Mesenchymal stem cell (in vitro differentiated cells and primary cell): ENCODE measurements around the gene CCDC92.
"Not testable (repeated sequence)": the region's sequence is repeated elsewhere in the genome, so short reads cannot be mapped to it uniquely, and the experiment has no call there.

Experiments used
- DNase-seq: peaks from one replicate; pipeline ENCODE4 v3.0.0-alpha.2; 2013
- H2AFZ ChIP-seq: one replicate; pipeline ENCODE4 v1.6.1; 2013; ENCODE audit warnings: low read depth, mild to moderate bottlenecking, control low read depth, inconsistent platforms, low read length, moderate library complexity
- H2AK5ac ChIP-seq: 2 replicates; pipeline ENCODE4 v1.6.1; 2013; ENCODE audit warnings: low read length, moderate library complexity, mild to moderate bottlenecking, inconsistent platforms; ENCODE audit not compliant: severe bottlenecking
- H2BK120ac ChIP-seq: one replicate; pipeline ENCODE4 v1.6.1; 2013; ENCODE audit warnings: low read depth, mild to moderate bottlenecking, inconsistent platforms, low read length, moderate library complexity
- H2BK12ac ChIP-seq, 2 experiments: one replicate each; pipeline ENCODE4 v1.6.1; 2013; ENCODE audit warnings: inconsistent platforms in 2 of 2, low read length in 2 of 2, mild to moderate bottlenecking in 2 of 2, moderate library complexity in 2 of 2, control low read depth in 1 of 2
- H2BK15ac ChIP-seq: one replicate; pipeline ENCODE4 v1.6.1; 2013; ENCODE audit warnings: mild to moderate bottlenecking, low read depth, inconsistent platforms; ENCODE audit not compliant: poor library complexity, severe bottlenecking
- H2BK5ac ChIP-seq: 2 replicates; pipeline ENCODE4 v1.6.1; 2013; ENCODE audit warnings: low read depth, mild to moderate bottlenecking, low read length, control low read depth, inconsistent platforms; ENCODE audit not compliant: poor library complexity, severe bottlenecking
- H3K14ac ChIP-seq, 2 experiments: one replicate each; pipeline ENCODE4 v1.6.1; 2013; ENCODE audit warnings: inconsistent platforms in 2 of 2, low read length in 2 of 2, control low read depth in 1 of 2, mild to moderate bottlenecking in 1 of 2, moderate library complexity in 1 of 2
- H3K18ac ChIP-seq, 2 experiments: one replicate each; pipeline ENCODE4 v1.6.1; 2013; ENCODE audit warnings: inconsistent platforms in 2 of 2, low read length in 2 of 2, control low read depth in 1 of 2, low read depth in 1 of 2, mild to moderate bottlenecking in 1 of 2
- H3K23ac ChIP-seq, 2 experiments: one replicate each; pipeline ENCODE4 v1.6.1; 2013; ENCODE audit warnings: inconsistent platforms in 2 of 2, low read length in 2 of 2, mild to moderate bottlenecking in 2 of 2, moderate library complexity in 2 of 2, control low read depth in 1 of 2
- H3K27ac ChIP-seq: 2 replicates; pipeline ENCODE4 v1.5.1; 2013; ENCODE audit warnings: mild to moderate bottlenecking, moderate library complexity, low read length, control low read depth, inconsistent platforms; ENCODE audit not compliant: poor library complexity, severe bottlenecking
- H3K27me3 ChIP-seq, 2 experiments: 2 replicates each; pipeline versions ENCODE4 v1.6.1 to v1.7.0; 2013; ENCODE audit warnings: low read length in 2 of 2, mild to moderate bottlenecking in 2 of 2, moderate library complexity in 2 of 2, control low read depth in 1 of 2, inconsistent platforms in 1 of 2; ENCODE audit not compliant: control insufficient read depth in 1 of 2, insufficient read depth in 1 of 2
- H3K36me3 ChIP-seq, 2 experiments: 2 replicates each; pipeline versions ENCODE4 v1.6.1 to v1.7.0; 2013; ENCODE audit warnings: low read length in 2 of 2, control low read depth in 1 of 2, inconsistent platforms in 1 of 2, low read depth in 1 of 2, mild to moderate bottlenecking in 1 of 2; ENCODE audit not compliant: insufficient read depth in 2 of 2, control insufficient read depth in 1 of 2
- H3K4ac ChIP-seq, 2 experiments: one replicate each; pipeline ENCODE4 v1.6.1; 2013; ENCODE audit warnings: inconsistent platforms in 2 of 2, low read length in 2 of 2, mild to moderate bottlenecking in 2 of 2, moderate library complexity in 2 of 2, control low read depth in 1 of 2, low read depth in 1 of 2
- H3K4me1 ChIP-seq: 2 replicates; pipeline ENCODE4 v1.6.1; 2013; ENCODE audit warnings: low read depth, low read length, control low read depth; ENCODE audit not compliant: control insufficient read depth, insufficient read depth
- H3K4me2 ChIP-seq: 2 replicates; pipeline ENCODE4 v1.6.1; 2013; ENCODE audit warnings: low read length, mild to moderate bottlenecking, inconsistent platforms; ENCODE audit not compliant: poor library complexity, severe bottlenecking
- H3K4me3 ChIP-seq, 2 experiments: 2 replicates each; pipeline versions ENCODE4 v1.5.1 to v1.7.0; 2013; ENCODE audit warnings: low read length in 2 of 2, mild to moderate bottlenecking in 2 of 2, control low read depth in 1 of 2, low read depth in 1 of 2; ENCODE audit not compliant: insufficient read depth in 1 of 2
- H3K79me1 ChIP-seq: replicated peaks from 2 replicates; pipeline ENCODE4 v1.6.1; 2013; ENCODE audit warnings: mild to moderate bottlenecking, control low read depth, low read length, inconsistent platforms; ENCODE audit not compliant: poor library complexity, severe bottlenecking
- H3K9ac ChIP-seq: 2 replicates; pipeline ENCODE4 v1.7.0; 2013; ENCODE audit warnings: mild to moderate bottlenecking, low read length, moderate library complexity
- H3K9me3 ChIP-seq: 2 replicates; pipeline ENCODE4 v1.7.0; 2013; ENCODE audit warnings: mild to moderate bottlenecking, low read length; ENCODE audit not compliant: control insufficient read depth
- H4K8ac ChIP-seq: one replicate; pipeline ENCODE4 v1.6.1; 2013; ENCODE audit warnings: inconsistent platforms, mild to moderate bottlenecking, low read length, moderate library complexity
- H4K91ac ChIP-seq: one replicate; pipeline ENCODE4 v1.6.1; 2013; ENCODE audit warnings: mild to moderate bottlenecking, low read length, inconsistent platforms
- WGBS: methylation state at CpG from one replicate; pipeline ENCODE4 v1.1.7; 2013; ENCODE audit warnings: mixed read lengths; 5-methylcytosine and 5-hydroxymethylcytosine counted together

Gene CCDC92

DNA sequence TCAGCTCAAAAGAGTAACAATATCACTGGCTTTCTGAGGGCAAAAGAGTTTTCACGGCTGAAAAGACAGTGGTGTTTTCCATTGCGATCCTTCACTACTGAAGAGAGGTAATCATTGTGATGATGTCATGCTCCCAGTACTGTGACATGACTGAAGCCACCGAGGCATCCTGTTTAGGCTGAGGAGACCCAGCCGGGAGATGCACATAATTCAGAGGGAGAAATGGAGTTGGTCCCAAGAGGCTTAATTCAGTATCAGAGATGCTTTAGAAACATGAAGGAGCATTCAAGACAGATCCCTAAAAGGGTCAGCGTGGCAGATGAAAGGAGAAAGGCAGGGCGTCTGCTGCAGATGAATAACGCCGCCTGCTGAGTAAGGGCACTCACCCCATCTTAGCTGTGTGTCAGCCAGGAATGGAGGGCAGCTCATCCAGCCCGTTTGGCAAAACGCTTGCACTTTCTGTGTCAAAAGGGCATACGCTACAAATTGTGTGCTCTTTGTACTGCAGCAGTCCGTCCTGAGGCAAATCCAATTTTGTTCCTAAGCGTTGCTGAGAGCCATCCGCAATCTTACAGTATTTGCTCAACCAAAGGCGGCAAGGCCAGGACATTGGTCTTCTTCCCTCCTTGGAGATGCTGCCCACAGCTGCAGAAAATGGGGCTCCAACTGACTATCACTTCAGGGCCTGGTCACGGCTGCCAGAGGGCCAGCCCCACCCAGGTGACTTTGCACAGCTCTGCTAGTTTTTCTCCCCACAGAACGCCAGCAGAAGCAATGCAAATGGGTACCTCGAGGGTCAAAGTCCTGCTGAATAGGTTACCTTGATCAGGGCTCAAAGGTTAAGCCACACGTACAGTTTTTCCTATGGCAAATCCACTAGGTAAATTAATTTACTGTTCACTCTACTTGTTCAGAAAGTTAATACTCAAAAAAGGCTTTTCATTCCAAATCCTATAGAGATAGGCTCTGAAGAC lies 23.5 kb downstream of the CCDC92 start:
- no peak overlapping the region for H2BK12ac ChIP-seq
- H3K23ac ChIP-seq, result no peak overlapping the region
- peaks cover 18 to 23% of the 10 kb centered on the region in 2 experiments for H3K36me3 ChIP-seq
- no peak overlapping the region for H2BK5ac ChIP-seq
- peaks cover 34% of the 10 kb centered on the region for H3K79me1 ChIP-seq
- H3K9ac ChIP-seq, result no peak overlapping the region
- no peak overlapping the region for H2AK5ac ChIP-seq
- H3K27ac ChIP-seq, result no peak overlapping the region
- H4K8ac ChIP-seq, result no peak overlapping the region
- H3K4me1 ChIP-seq, result peaks cover 9% of the 10 kb centered on the region
- 84% methylated on average over 19 of the region's 19 CpGs for WGBS
- no peak overlapping the region for H3K4ac ChIP-seq
- no peak overlapping the region for H4K91ac ChIP-seq
- no peak overlapping the region for H3K4me2 ChIP-seq
- H2AFZ ChIP-seq, result no peak overlapping the region
- no peaks in the 10 kb centered on the region for H3K9me3 ChIP-seq
- no peak for DNase-seq
- no peak overlapping the region for H2BK120ac ChIP-seq
- H3K27me3 ChIP-seq, result no peaks in the 10 kb centered on the region
- no peak overlapping the region for H2BK15ac ChIP-seq
- peak overlapping the region in 1 of 2 experiments; percentile 74 for H3K14ac ChIP-seq
- no peak overlapping the region for H3K4me3 ChIP-seq
- H3K18ac ChIP-seq, result no peak overlapping the region

DNA sequence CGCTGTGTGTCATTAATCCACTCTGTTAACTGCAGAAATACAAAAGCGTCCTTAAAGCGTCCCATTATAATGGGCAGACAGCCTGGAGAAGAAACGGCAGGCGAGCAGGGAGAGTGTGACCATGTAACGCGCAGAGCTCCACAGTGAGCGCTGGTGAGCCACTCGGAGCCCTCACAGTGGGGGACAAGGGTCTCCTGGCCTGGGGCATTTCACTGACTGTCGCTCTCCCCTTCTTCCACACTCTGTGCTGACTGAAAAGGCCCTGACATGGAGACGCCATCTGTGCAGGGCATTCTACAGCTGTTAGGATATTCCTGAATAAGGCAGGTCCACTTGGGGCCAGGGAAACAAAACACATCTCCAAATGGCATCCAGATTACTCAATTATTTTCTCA lies 24.2 kb downstream of the CCDC92 start:
- H3K79me1 ChIP-seq, result peaks cover 39% of the 10 kb centered on the region
- 95% methylated on average over 11 of the region's 11 CpGs for WGBS

DNA sequence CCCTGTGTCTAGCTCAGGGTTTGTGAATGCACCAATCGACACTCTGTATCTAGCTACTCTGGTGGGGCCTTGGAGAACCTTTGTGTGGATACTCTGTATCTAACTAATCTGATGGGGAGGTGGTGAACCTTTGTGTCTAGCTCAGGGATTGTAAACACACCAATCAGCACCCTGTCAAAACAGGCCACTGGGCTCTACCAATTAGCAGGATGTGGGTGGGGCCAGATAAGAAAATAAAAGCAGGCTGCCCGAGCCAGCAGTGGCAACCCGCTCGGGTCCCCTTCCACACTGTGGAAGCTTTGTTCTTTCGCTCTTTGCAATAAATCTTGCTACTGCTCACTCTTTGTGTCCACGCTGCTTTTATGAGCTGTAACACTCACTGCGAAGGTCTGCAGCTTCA lies 25.1 kb downstream of the CCDC92 start:
- H4K8ac ChIP-seq, H3K18ac ChIP-seq, DNase-seq, H3K14ac ChIP-seq, H2BK5ac ChIP-seq, H3K23ac ChIP-seq, H3K9me3 ChIP-seq, H2BK12ac ChIP-seq, H2AK5ac ChIP-seq, H3K27ac ChIP-seq, H2BK120ac ChIP-seq, H3K4me3 ChIP-seq, H2BK15ac ChIP-seq, H4K91ac ChIP-seq, H3K4ac ChIP-seq, H3K9ac ChIP-seq, H2AFZ ChIP-seq, H3K4me2 ChIP-seq, H3K27me3 ChIP-seq: not testable (repeated sequence)
- 94% methylated on average over 7 of the region's 7 CpGs for WGBS
- H3K4me1 ChIP-seq, result peaks cover 18% of the 10 kb centered on the region
- H3K79me1 ChIP-seq, result peaks cover 39% of the 10 kb centered on the region
- H3K36me3 ChIP-seq, result peaks cover 27 to 35% of the 10 kb centered on the region in 2 experiments

More for the DNA sequence above, 24.2 kb downstream of the CCDC92 start:
- Histone ChIP-seq H2AFZ (no peak overlapping the region), H2BK5ac (no peak overlapping the region), H3K4ac (no peak overlapping the region), H3K27ac (no peak overlapping the region), H3K4me1 (peaks cover 12% of the 10 kb centered on the region), H3K18ac (no peak overlapping the region), H4K8ac (no peak overlapping the region), H3K9me3 (no peaks in the 10 kb centered on the region), H3K27me3 (no peaks in the 10 kb centered on the region), H3K14ac (no peak overlapping the region), H2BK120ac (no peak overlapping the region), H2BK12ac (no peak overlapping the region), H2BK15ac (no peak overlapping the region), H3K23ac (no peak overlapping the region), H2AK5ac (no peak overlapping the region), H3K4me2 (no peak overlapping the region), H3K9ac (no peak overlapping the region), H3K36me3 (peaks cover 23 to 29% of the 10 kb centered on the region in 2 experiments), H4K91ac (no peak overlapping the region), H3K4me3 (no peak overlapping the region)
- DNase-seq, result no peak
